CD14-positive monocyte (primary cell): Measurements from ENCODE around the gene GPR55. TPM values are rescaled to one million over a fixed set of nuclear protein-coding genes. Genes with fewer than 3 reads are reported as not detected.

Experiments
- DNase-seq, 3 donors: peaks; one replicate each; pipeline ENCODE4 v3.0.0-alpha.2; 2011 to 2022
- H2AFZ ChIP-seq: 2 replicates; pipeline ENCODE4 v1.6.0; 2012; ENCODE audit warnings: mild to moderate bottlenecking, low read depth, low read length, inconsistent platforms; ENCODE audit not compliant: insufficient read depth, poor library complexity, severe bottlenecking
- H3K27ac ChIP-seq, 2 donors: 1 replicate in 1 of 2; 2 replicates in 1 of 2; pipeline ENCODE4 v1.5.1; 2012 to 2013; ENCODE audit warnings: low read length in 2 of 2, control low read depth in 1 of 2, inconsistent platforms in 1 of 2, low read depth in 1 of 2, mild to moderate bottlenecking in 1 of 2
- H3K27me3 ChIP-seq, 2 donors: one replicate each; pipeline versions ENCODE4 v1.6.0 to v1.6.1; 2011 to 2013; ENCODE audit warnings: low read length in 2 of 2; ENCODE audit not compliant: control insufficient read depth in 2 of 2, insufficient read depth in 2 of 2
- H3K36me3 ChIP-seq, 2 donors: replicated peaks in 1 of 2; 1 replicate in 1 of 2; 2 replicates in 1 of 2; pipeline versions ENCODE4 v1.5.1 to v1.6.1; 2012 to 2013; ENCODE audit warnings: low read length in 2 of 2, control low read depth in 1 of 2, inconsistent platforms in 1 of 2, mild to moderate bottlenecking in 1 of 2; ENCODE audit not compliant: insufficient read depth in 2 of 2, control insufficient read depth in 1 of 2
- H3K4me1 ChIP-seq, 2 donors: 1 replicate in 1 of 2; 2 replicates in 1 of 2; pipeline versions ENCODE4 v1.5.1 to v1.6.1; 2012 to 2013; ENCODE audit warnings: low read length in 2 of 2, control low read depth in 1 of 2, inconsistent platforms in 1 of 2, mild to moderate bottlenecking in 1 of 2, moderate library complexity in 1 of 2; ENCODE audit not compliant: insufficient read depth in 2 of 2, control insufficient read depth in 1 of 2
- H3K4me2 ChIP-seq: replicated peaks from 2 replicates; pipeline ENCODE3; 2012; ENCODE audit warnings: low read length, moderate library complexity, mild to moderate bottlenecking; ENCODE audit not compliant: poor library complexity, severe bottlenecking; ENCODE audit errors: extremely low read depth
- H3K4me3 ChIP-seq, 3 experiments: fragments of 200-600 bp in 1 of 3; sonication (generic) in 1 of 3; replicated peaks in 1 of 3; 1 replicate in 2 of 3; 2 replicates in 1 of 3; pipeline ENCODE4 v1.5.1; 2011 to 2013; ENCODE audit warnings: low read length in 3 of 3, mild to moderate bottlenecking in 3 of 3, control low read depth in 2 of 3, low read depth in 2 of 3, inconsistent platforms in 1 of 3, moderate library complexity in 1 of 3
- H3K79me2 ChIP-seq: 2 replicates; pipeline ENCODE4 v1.6.0; 2012; ENCODE audit warnings: mild to moderate bottlenecking, control low read depth, inconsistent platforms, low read length, moderate library complexity; ENCODE audit not compliant: insufficient read depth
- H3K9ac ChIP-seq: 2 replicates; pipeline ENCODE4 v1.6.0; 2017; ENCODE audit warnings: low read length, mild to moderate bottlenecking; ENCODE audit not compliant: insufficient read depth, poor library complexity, severe bottlenecking
- H3K9me3 ChIP-seq, 2 donors: replicated peaks in 1 of 2; 1 replicate in 1 of 2; 2 replicates in 1 of 2; pipeline versions ENCODE4 v1.5.1 to v1.6.1; 2012 to 2013; ENCODE audit warnings: low read length in 2 of 2, control low read depth in 1 of 2; ENCODE audit not compliant: control insufficient read depth in 1 of 2, insufficient read depth in 1 of 2
- H4K20me1 ChIP-seq: 2 replicates; pipeline ENCODE4 v1.6.0; 2012; ENCODE audit warnings: mild to moderate bottlenecking, low read length, control low read depth, moderate library complexity; ENCODE audit not compliant: insufficient read depth
- H3K27ac Mint-ChIP-seq, 7 donors: one replicate each; pipeline ENCODE4 v1.8.0; 2020; ENCODE audit warnings: mild to moderate bottlenecking in 7 of 7, mixed read lengths in 7 of 7, moderate library complexity in 6 of 7, inconsistent platforms in 2 of 7
- H3K27me3 Mint-ChIP-seq, 3 donors: one replicate each; pipeline ENCODE4 v1.8.0; 2021 to 2022; ENCODE audit warnings: low read depth in 3 of 3, mild to moderate bottlenecking in 3 of 3, mixed read lengths in 3 of 3, moderate library complexity in 3 of 3, inconsistent platforms in 1 of 3
- H3K36me3 Mint-ChIP-seq, 2 donors: one replicate each; pipeline ENCODE4 v1.8.0; 2020; ENCODE audit warnings: mixed read lengths in 2 of 2, inconsistent platforms in 1 of 2, mild to moderate bottlenecking in 1 of 2
- H3K4me1 Mint-ChIP-seq: one replicate; pipeline ENCODE4 v1.8.0; 2020; ENCODE audit warnings: mild to moderate bottlenecking, mixed read lengths
- H3K4me3 Mint-ChIP-seq, 2 donors: one replicate each; pipeline ENCODE4 v1.8.0; 2020; ENCODE audit warnings: mild to moderate bottlenecking in 2 of 2, mixed read lengths in 2 of 2, moderate library complexity in 1 of 2
- H3K9me3 Mint-ChIP-seq, 7 donors: one replicate each; pipeline ENCODE4 v1.8.0; 2020 to 2022; ENCODE audit warnings: mixed read lengths in 7 of 7, mild to moderate bottlenecking in 6 of 7, moderate library complexity in 6 of 7, inconsistent platforms in 2 of 7
- WGBS: methylation state at CpG from one replicate; pipeline ENCODE4 v1.1.5; 2013; ENCODE audit warnings: missing lambda C conversion rate; ENCODE audit not compliant: insufficient coverage; 5-methylcytosine and 5-hydroxymethylcytosine counted together
- intact Hi-C, 2 donors: fragments of 100-400 bp; cut with micrococcal nuclease; formaldehyde crosslinking; loops; one replicate each; pipeline versions ENCODE4 v1.15.0 to v1.15.1; 2023
- polyA plus RNA-seq, 3 donors: library from polyadenylated mRNA; depleted of rRNA in 1 of 3; unstranded in 2 of 3; stranded (reverse) in 1 of 3; fragments of 300-500 nt in 2 of 3; fragments of >200 nt in 1 of 3; fragmentation: Illumina TruSeq in 2 of 3; gene quantifications; 1 replicate in 2 of 3; 2 replicates in 1 of 3; pipeline ENCODE4 v1.2.3, GENCODE V29; 2012 to 2021
- TF ChIP-seq, protein P1 (sequence below): fragments of 200-600 bp; IDR thresholded peaks from one replicate; pipeline ENCODE4 v1.8.0; 2022; ENCODE audit warnings: antibody characterized with exemption, mild to moderate bottlenecking

Gene GPR55
- polyA plus RNA-seq, 3 donors: 0.11 to 0.12 TPM; not detected in 1

- Histone ChIP-seq H3K79me2 (no peaks in the 10 kb centered on the region), H2AFZ (no peak overlapping the region), H3K4me3 (no peak overlapping the region), H3K36me3 (no peaks in the 10 kb centered on the region), H4K20me1 (no peaks in the 10 kb centered on the region), H3K9ac (no peak overlapping the region), H3K9me3 (peaks cover 0 to 5% of the 10 kb centered on the region in 2 donors), H3K27me3 (peaks cover 22 to 25% of the 10 kb centered on the region in 2 donors), H3K4me2 (no peak overlapping the region), H3K27ac (no peak overlapping the region), H3K4me1 (peaks cover 9 to 12% of the 10 kb centered on the region in 2 donors)
- DNase-seq: no peak
- 0% methylated on average over 1 of the region's 3 CpGs for WGBS
- H3K4me3 Mint-ChIP-seq: no peak overlapping the region
- peaks cover 0 to 9% of the 10 kb centered on the region in 2 donors for H3K36me3 Mint-ChIP-seq
- H3K9me3 Mint-ChIP-seq: peaks cover 0 to 11% (median 4%) of the 10 kb centered on the region in 7 donors
- TF ChIP-seq, protein P1, sequence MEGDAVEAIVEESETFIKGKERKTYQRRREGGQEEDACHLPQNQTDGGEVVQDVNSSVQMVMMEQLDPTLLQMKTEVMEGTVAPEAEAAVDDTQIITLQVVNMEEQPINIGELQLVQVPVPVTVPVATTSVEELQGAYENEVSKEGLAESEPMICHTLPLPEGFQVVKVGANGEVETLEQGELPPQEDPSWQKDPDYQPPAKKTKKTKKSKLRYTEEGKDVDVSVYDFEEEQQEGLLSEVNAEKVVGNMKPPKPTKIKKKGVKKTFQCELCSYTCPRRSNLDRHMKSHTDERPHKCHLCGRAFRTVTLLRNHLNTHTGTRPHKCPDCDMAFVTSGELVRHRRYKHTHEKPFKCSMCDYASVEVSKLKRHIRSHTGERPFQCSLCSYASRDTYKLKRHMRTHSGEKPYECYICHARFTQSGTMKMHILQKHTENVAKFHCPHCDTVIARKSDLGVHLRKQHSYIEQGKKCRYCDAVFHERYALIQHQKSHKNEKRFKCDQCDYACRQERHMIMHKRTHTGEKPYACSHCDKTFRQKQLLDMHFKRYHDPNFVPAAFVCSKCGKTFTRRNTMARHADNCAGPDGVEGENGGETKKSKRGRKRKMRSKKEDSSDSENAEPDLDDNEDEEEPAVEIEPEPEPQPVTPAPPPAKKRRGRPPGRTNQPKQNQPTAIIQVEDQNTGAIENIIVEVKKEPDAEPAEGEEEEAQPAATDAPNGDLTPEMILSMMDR: no peak
- H3K27ac Mint-ChIP-seq: no peak overlapping the region
- peaks cover 29 to 34% (median 30%) of the 10 kb centered on the region in 3 donors for H3K27me3 Mint-ChIP-seq
- H3K4me1 Mint-ChIP-seq: peaks cover 14% of the 10 kb centered on the region
- intact Hi-C loops: no loop called here
Measured at GRCh38 chr2:230961091-230961491, 36.0 kb upstream of the GPR55 start.

- Mint-ChIP-seq H3K4me3 (no peak overlapping the region), H3K4me1 (peaks cover 14% of the 10 kb centered on the region), H3K27me3 (peaks cover 33 to 40% (median 36%) of the 10 kb centered on the region in 3 donors), H3K9me3 (peaks cover 0 to 12% (median 4%) of the 10 kb centered on the region in 7 donors), H3K36me3 (peaks cover 0 to 9% of the 10 kb centered on the region in 2 donors), H3K27ac (no peak overlapping the region)
- no peak for DNase-seq
- Histone ChIP-seq H3K4me1 (peaks cover 9 to 12% of the 10 kb centered on the region in 2 donors), H3K27me3 (peaks cover 22 to 25% of the 10 kb centered on the region in 2 donors), H2AFZ (no peak overlapping the region), H3K9ac (no peak overlapping the region), H3K4me2 (no peak overlapping the region), H3K36me3 (no peaks in the 10 kb centered on the region), H3K9me3 (peaks cover 0 to 5% of the 10 kb centered on the region in 2 donors), H3K4me3 (no peak overlapping the region), H4K20me1 (no peaks in the 10 kb centered on the region), H3K27ac (no peak overlapping the region), H3K79me2 (no peaks in the 10 kb centered on the region)
- intact Hi-C loops: no loop called here
- WGBS: no CpG with 5 or more reads among the region's 1 CpG
- TF ChIP-seq, protein P1: no peak
Measured at GRCh38 chr2:230960026-230960425, 35.0 kb upstream of the GPR55 start.
